COR-L47 (cell line): ENCODE results near the gene DVL3.

Experiments
- DNase-seq: peaks from one replicate; lab custom pipeline; 2025; lab: John Stamatoyannopoulos, UW

Gene DVL3

DNA sequence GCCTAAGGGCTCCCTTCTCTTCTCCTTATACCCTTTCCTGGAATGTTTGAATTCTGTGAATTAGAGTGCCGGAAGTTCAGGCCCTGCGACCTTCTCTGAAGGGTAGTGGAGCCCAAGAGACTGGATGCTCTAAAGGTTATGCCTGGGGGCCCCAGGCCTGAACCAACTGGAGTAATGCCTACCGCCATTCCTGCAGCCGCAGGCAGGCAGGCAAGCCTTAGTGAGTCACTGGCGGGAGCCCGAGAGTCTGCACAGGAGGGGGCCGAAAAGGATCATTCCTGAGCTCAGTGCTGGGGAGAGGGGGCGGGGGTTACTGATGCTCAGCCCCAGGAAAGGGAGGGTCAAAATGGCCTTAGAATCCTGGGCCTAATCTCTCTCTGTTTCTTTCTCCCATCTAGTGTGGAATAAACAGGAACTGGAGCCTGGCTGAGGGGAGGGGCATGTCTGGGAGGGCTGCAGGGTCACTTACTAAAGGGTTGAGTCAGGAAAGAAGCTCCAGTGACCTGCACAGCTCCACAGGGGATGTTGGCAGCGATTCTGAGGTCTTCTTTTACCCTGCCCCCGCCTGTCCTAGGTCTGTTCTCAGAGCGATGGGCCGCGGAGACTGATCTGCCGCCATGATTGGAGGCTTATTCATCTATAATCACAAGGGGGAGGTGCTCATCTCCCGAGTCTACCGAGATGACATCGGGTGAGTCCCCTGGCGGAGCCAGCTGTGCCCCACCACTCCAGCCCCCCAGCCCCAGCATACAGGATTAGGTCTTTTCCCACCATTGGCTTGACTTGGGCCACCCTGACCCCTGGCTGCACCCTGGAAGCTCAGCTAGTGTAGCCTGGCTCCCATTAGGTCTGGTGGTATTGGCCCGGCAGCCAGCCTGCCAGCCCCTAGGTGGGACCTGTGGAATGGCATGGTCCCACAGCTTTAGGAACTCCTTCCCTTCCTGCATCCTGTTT is 21.5 kb downstream of the DVL3 start:
- peak; percentile 16 for DNase-seq

DNA sequence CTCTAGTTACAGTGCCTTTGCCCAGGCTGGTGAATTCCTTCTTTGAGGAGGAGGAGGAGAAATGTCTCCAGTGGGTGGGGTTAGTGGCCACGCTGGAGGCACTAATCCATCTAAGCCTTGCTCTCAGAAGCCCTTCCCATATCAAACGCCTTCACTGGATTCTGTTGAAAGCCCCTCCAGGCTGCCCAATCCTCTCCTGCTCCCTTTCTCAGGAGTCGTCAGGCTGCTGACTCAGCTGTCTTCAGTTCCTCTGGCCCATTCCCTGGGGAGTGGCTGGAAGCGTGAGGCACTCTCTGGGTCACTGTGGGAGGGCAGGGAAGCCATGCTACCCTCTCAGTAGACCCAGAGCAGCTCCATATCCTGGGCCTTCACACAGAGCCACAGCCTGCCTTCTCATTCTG is 22.2 kb downstream of the DVL3 start:
- DNase-seq = no peak

DNA sequence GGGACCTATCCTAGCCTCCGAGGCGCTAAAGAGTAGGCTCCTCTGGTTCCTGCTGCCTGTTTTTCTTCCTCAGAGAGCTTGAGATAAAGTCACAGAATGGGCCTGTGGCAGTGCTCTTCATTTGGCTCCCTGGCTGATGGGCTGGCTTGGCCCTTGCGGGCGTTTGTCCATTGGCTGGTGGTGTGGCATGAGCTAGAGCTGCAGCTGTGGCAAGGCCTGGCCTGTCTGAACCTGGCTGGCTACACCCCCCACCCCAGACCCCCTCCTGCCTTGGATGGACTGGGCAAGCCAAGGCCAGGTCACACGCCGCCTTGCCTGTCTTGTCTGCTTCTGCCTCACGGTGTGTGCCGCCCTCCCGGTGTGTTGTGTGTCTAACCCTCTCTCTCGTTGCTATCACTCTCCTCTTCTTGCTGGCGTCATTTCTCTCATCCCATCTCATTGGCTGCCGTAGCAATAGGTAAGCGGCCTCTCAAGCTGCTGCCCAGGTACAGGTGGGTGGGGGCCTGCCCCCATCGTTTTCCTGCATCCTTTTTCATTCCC is 22.7 kb downstream of the DVL3 start:
- DNase-seq = no peak

DNA sequence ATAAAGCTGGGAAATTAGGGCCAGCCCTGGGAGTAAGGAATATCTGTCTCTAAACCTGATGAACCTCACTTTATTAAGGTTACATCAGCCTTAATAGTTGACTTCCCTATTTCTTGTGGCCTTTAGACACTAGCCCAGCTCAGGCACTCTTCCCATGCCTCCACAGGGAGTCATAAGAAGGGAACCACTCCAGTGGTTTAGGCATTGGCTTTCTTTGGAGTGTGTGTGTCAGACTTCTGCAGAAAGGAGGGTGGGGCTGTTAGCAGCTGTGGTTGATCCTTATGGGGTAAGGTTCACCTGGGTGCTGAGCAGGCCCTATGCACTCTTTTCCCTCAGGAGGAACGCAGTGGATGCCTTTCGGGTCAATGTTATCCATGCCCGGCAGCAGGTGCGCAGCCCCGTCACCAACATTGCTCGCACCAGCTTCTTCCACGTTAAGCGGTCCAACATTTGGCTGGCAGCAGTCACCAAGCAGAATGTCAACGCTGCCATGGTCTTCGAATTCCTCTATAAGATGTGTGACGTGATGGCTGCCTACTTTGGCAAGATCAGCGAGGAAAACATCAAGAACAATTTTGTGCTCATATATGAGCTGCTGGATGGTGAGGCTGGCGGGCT is 23.5 kb downstream of the DVL3 start:
- DNase-seq = no peak

DNA sequence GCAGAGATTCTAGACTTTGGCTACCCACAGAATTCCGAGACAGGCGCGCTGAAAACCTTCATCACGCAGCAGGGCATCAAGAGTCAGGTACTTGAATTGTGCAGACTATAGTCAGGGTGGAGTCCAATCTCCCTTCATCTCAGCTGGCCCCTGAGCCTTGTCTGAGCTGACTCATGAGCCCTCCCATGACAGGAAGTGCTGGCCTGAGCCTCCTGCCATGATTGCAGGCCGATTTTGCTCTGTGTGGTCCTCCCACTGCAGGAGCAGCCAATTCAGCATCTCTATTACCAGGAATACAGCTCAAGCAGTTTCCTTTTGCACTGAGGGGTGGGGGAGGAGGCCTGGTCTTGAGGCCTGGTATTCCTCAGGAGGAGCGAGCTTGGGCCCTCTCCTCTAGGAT is 25.0 kb downstream of the DVL3 start:
- DNase-seq = no peak

DNA sequence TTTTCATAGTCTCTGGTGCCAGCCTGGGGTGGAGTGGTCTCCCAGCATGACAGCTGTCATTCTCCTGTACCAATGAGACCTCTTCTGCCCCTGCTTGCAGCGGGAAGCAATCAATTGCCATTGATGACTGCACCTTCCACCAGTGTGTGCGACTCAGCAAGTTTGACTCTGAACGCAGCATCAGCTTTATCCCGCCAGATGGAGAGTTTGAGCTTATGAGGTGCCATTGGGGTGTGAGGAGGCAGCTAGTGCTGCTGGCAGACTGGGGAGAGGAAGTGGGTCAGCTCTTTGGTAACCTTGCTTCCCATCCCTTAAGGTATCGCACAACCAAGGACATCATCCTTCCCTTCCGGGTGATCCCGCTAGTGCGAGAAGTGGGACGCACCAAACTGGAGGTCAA is 26.4 kb downstream of the DVL3 start:
- DNase-seq = no peak

DNA sequence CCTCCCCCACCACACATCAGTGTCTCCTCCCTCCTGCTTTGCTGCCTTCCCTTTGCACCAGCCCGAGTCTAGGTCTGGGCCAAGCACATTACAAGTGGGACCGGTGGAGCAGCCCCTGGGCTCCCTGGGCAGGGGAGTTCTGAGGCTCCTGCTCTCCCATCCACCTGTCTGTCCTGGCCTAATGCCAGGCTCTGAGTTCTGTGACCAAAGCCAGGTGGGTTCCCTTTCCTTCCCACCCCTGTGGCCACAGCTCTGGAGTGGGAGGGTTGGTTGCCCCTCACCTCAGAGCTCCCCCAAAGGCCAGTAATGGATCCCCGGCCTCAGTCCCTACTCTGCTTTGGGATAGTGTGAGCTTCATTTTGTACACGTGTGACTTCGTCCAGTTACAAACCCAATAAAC is 28.5 kb downstream of the DVL3 start:
- no peak for DNase-seq

DNA sequence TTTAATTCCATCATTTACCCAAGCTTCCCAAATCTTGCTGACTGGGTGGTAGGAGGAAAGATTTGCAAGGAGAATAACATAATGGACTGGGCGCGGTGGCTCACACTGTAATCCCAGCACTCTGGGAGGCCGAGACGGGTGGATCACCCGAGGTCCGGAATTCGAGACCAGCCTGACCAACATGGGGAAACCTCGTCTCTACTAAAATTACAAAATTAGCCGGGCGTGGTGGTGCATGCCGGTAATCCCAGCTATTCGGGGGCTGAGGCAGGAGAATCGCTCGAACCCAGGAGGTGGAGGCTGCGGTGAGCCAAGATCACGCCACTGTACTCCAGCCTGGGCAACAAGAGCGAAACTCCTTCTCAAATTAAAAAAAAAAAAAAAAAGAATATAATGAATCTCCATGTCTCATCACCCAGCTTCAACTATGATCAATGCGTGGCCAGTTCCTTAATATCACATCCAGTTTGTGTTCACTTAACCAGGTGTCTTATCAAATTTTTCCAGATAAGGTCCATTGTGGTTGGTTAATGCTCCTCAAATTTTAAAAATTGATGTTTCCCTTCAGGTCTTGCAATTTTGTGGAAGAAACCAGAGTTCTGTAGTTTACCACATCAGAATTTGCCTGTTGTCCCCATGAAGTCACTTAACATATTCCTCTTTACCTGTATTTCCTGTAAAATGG is 29.5 kb downstream of the DVL3 start:
- DNase-seq = no peak

DNA sequence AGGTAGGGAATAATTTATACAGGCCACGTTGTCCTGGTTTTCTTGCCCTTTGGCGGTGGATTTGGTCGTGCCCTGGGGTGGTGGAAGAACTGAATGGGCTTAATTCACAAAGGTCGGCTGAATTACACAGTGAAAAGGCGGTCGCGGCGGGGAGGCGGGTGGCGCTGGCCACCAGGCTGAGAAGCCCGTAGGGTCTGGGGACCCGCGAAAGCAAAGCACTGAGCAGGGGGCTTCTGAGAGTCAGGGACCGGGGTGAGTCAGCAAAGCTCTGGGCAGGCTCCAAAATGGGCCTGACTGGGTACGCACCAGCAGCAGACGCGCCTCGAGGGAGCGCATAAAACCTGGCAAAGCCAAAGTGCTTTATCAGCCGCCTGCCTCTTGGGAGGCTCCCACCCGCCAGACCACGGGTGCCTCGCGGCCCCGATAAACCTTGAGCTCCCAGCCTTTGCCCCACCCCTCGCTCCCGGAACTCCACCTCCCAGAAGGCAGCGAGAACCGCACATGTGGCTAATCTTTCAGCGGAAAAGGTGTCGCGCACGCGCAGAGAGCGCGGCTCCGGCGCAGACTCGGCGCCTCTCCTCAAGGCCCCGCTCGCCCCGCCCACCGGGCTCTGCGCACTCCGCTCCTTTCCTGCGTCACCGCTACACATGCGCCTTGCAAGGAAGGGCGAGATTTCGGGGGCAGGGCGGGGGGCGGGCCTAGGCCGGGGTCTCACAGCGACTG is 30.4 kb downstream of the DVL3 start:
- DNase-seq = peak; percentile 100

DNA sequence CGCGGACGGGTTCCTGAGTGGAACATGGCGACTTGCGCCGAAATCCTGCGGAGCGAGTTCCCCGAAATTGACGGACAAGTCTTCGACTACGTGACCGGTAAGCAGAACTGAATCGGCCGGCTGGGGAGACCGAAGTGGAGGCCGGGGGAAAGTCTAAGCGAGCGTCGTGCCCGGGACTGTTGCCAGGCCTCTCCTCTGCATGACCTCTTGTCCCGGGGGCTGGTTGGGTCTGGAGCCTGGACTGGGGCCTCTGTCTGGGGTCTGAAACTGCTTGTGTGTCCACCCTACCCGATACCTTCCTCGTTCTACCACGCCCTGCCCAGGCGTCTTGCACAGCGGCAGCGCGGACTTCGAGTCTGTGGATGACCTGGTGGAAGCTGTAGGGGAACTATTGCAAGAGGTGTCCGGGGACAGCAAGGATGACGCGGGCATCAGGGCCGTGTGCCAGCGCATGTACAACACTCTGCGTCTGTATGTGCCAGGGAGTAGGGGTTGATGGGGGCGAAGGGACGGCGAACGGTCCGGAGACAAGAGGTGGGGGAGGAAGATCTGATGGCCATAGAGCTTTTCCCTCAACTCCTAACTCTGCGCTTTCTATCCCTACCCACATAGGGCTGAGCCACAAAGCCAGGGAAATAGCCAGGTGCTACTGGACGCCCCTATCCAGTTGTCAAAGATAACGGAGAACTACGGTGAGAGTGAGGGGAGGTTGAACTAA is 31.2 kb downstream of the DVL3 start, which contains the start of gene ABCF3:
ABCF3 (plus strand) TSS at position 16 of the 718 bp plus-strand sequence; CDS start at position 25, 9 bp downstream.
- no peak for DNase-seq

DNA sequence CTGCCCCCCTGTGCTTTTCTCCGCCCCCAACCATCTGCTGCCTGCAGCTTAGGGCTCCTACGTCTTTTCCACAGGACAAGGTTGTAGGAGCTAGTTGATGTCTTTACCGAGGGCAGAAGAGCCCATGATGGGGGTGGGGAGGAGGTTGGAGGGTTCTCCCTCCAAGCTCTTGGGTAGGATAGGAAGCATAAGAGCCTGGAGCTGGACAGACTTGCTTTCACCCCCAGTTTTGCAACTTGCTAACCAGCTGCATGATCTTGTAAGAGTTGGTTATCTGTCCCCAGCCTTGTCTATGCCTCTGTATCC is 31.7 kb downstream of the DVL3 start:
- no peak for DNase-seq

DNA sequence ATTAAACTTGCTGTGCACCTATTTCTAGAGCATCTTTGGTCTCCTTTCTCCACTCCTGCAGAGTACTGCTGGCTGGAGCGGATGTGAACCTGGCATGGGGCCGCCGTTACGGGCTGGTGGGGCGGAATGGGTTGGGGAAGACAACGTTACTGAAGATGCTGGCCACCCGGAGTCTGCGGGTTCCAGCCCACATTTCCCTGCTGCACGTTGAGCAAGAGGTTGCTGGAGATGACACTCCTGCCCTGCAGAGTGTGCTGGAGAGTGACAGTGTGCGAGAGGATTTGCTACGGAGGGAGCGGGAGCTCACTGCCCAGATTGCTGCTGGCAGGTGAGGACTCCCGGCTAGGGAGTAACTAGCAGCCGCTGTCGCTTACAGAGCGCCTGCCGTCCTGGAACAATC is 32.9 kb downstream of the DVL3 start:
- no peak for DNase-seq

DNA sequence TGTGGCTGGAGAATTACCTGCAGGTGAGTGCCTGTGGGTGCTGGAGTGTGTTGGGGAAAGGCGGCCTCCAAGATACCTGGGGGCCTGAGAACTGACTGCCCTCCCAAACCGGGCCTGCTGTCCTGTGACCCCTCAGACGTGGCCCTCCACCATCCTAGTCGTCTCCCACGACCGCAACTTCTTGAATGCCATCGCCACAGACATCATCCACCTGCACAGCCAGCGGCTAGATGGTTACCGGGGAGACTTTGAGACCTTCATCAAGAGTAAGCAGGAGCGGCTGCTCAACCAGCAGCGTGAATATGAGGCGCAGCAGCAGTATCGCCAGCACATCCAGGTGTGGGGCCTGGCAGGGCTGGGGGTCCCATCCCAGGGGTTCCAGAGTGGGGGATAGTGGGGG is 34.2 kb downstream of the DVL3 start:
- DNase-seq = no peak

DNA sequence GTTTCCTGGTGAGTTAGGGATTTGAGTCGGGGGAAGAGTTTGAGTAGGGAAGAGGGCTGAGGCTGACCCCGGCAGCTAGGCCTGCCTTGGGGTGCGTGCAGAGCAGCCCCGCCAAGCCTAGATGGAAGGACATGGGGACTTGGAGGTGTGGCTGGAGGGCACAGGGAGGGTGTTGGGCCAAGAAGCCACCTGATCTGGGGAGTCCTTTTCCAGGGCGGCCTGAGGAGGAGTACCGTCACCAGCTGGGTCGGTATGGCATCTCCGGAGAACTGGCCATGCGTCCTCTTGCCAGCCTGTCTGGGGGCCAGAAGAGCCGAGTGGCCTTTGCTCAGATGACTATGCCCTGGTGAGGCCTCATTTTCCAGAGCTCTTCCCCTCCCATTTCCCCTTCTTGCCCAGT is 37.7 kb downstream of the DVL3 start:
- no peak for DNase-seq

DNA sequence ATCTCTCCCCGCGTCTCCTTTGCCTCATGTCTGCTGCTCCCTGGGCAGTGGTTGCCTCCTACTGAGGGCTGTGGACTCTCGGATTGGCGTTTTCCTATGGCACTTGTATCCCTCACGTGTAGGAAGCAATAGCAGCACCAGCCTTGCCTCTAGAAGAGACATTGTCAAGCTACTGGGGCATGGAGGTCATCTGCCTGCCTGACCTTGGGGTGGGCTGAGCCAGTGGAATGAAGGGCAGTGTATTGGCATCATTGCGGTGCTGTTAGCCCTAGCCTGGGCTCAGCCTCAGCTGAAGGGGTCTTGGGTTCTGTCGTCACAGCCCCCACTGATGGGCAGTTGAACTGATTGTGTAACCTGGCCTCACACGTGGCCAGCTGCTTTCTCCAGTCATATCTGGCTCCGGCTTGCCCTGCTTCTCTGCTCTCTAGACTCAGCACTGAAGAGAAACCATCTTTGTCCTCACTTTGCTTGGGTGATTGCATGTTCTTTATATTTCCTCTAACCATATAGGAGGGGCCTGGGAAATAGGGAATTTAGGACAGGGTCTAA is 38.9 kb downstream of the DVL3 start:
- DNase-seq = no peak

DNA sequence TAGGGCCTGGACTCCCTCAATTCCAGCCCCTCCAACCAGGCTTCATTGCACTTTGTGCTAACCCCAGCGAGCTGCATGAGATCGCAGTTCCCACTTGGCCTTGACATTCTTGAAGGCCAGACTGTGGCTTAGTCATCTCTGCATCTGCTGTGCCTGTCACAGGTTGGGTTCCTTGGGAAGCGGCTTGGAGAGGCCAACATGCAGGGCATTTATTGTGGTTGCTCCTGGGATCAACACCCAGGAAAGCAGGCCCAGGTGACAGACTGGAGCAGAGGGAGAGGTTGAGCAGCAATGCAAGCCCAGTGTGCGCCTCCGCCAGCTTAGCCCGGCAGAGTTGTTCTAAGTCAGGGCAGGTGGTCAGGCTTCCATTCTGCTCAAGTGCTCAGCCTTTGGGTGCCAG is 41.4 kb downstream of the DVL3 start:
- DNase-seq = no peak

DNA sequence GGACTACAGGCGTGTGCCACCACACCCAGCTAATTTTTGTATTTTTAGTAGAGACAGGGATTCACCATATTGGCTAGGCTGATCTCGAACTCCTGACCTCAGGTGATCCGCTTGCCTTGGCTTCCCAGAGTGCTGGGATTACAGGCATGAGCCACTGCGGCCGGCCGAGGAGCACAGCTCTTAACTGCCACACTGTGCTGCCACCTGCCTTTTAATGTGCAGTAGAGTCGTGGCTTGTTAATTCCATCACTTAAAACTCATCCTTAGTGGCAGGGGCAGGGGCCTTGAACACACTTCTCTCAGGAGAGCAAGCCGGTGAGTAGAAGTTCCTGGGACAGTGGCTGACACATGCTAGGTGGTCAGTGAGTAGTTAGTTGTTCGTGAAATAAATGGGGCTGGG is 43.3 kb downstream of the DVL3 start:
- DNase-seq = no peak

DNA sequence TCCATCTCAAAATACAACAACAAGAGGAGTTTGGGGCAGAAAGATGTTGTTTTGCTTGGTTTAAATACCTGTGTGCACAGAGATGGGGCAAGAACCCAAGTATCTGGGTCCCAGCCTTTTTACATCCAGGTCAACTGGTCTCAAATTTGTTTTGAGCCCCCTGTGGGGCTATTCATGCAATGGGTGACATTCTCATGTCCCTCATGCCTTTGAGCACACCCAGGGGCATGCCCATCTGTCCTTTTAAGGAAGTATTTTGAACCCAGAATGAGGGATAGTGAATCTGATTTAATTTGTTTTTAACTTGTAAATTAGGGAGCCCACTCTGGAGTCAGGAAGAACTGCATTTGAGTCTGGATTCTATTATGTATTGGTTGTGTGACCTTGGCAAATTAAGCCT is 45.6 kb downstream of the DVL3 start:
- no peak for DNase-seq

DNA sequence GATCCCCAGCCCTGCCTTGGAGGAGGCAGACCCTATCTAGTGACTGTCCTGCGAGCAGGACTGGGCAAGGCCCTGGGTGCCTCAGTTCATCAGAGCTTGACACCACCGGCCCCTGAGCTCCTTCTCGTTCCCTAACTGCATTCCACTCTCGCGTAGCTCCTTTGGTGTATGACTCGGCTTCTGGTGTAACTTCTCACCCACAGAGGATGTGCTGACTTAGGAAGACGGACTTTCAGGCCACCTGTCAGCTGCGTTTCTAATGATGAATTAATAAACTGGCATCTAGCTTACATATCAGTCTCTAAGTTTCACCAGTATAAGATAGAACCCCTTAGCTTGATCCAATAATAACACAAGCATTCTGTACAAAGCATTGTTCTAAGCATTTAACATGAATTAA is 48.3 kb downstream of the DVL3 start:
- no peak for DNase-seq

DNA sequence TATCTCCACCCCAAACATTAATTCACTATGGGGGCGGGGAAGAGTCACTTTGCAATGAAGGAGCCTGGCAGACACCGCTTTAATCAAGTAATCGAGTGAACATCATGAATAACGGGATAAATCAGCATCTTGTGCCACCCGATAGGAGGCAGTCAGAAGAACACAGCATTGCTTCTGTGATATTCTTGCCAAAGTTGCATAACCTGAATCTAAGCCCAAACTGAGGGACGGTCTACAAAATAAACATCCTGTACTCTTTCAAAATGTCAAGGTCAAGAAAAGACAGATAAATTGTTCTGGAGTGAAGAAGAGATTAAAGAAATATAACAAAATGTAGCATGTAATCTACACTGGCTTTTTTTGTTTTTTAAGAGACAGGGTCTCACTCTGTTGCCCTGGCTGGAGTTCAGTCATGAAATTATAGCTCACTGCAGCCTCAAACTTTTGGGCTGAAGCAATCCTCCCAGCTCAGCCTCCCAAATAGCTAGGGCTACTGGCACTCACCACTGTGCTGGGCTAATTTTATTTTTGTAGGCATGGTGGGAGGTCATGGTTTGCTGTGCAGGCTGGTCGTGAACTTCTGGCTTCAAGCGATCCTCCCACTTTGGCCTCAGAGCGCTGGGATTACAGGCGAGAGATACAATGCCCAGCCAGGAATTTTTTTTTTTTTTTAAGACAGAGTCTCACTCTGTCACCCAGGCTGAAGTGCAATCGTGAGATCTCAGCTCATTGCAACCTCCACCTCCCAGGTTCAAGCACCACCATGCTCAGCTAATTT is 54.2 kb downstream of the DVL3 start:
- DNase-seq = no peak
